ENCODE results near the gene SMS. TPM values are rescaled to one million over a fixed set of nuclear protein-coding genes. Genes with fewer than 3 reads are reported as not detected.

SMS gene
- total and polyA plus RNA-seq, 2 experiments from 2014 or later, result 185 to 274 TPM

DNA sequence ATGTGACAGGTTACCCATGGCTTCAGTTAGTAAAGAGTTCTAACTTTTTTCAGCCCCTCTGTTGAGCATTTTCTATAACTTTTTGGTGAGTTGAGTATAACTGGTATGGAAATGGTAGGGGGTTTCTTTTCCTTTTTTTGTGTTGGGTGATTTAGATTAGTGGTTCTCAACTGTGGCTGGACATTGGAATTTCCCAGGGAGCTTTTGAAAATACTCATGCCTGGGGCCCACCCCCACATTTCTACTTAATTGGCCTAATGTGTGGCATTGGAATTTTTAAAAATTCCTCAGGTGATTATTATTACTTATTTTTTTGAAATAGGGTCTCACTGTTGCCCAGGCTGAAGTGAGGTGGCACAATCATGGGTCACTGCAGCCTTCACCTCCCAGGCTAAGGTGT, 21.9 kb downstream of the SMS start:
- Mint-ChIP-seq H3K4me1 (peaks cover 43% of the 10 kb centered on the region), H3K27ac (no peak overlapping the region), H3K4me3 (no peak overlapping the region), H3K36me3 (ENCODE audit: low read depth) (peaks cover 6% of the 10 kb centered on the region), H3K9me3 (no peaks in the 10 kb centered on the region), H3K27me3 (ENCODE audit: insufficient read depth, low read depth, poor library complexity) (peaks cover 5% of the 10 kb centered on the region)
- H3K4me2 ChIP-seq, result no peak overlapping the region
- H3F3A ChIP-seq (replicated peaks; ENCODE audit: low read depth), result no peaks in the 10 kb centered on the region
- no peaks in the 10 kb centered on the region for H3K9me2 ChIP-seq (ENCODE audit: insufficient read depth)
- no peak overlapping the region for H2AFZ ChIP-seq
- H4K20me1 ChIP-seq (replicated peaks; ENCODE audit: insufficient read depth), result peaks cover 23% of the 10 kb centered on the region
- peaks cover 100% of the 10 kb centered on the region for H3K79me2 ChIP-seq (replicated peaks; ENCODE audit: insufficient read depth)
- no peak for ATAC-seq
- TF ChIP-seq ZNF114 (CRISPR knock-in tag; IDR thresholded peaks at IDR 0.05), result no peak
- no peak for TF ChIP-seq CREB1 (CRISPR knock-in tag; IDR thresholded peaks at IDR 0.05; ENCODE audit: low read depth)
- no peak for TF ChIP-seq EZH2 (IDR thresholded peaks at IDR 0.05; ENCODE audit: low read depth, unreplicated experiment)
- TF ChIP-seq EZH2phosphoT487 (IDR thresholded peaks at IDR 0.05; ENCODE audit: unreplicated experiment), result no peak
- no peak for TF ChIP-seq POLR2AphosphoS5 (IDR thresholded peaks at IDR 0.05; ENCODE audit: low read depth)
- no peak overlapping the region for H3K27ac ChIP-seq (ENCODE audit: low read depth)
- no peak overlapping the region for H3K4me3 ChIP-seq
- no peak for DNase-seq (ENCODE audit: low spot score)
- no peaks in the 10 kb centered on the region for H3K36me3 ChIP-seq (ENCODE audit: insufficient read depth)
- H3K27me3 ChIP-seq (ENCODE audit: insufficient read depth), result no peaks in the 10 kb centered on the region
- H3K4me1 ChIP-seq (ENCODE audit: insufficient read depth), result peaks cover 30% of the 10 kb centered on the region

- ATAC-seq, result no peak
- Histone ChIP-seq H3K79me2 (replicated peaks; ENCODE audit: insufficient read depth) (peaks cover 97% of the 10 kb centered on the region), H3K27me3 (ENCODE audit: insufficient read depth) (no peaks in the 10 kb centered on the region), H3K27ac (ENCODE audit: low read depth) (no peak overlapping the region), H3K4me3 (no peak overlapping the region), H3K4me1 (ENCODE audit: insufficient read depth) (peaks cover 23% of the 10 kb centered on the region), H2AFZ (no peak overlapping the region), H3F3A (replicated peaks; ENCODE audit: low read depth) (no peaks in the 10 kb centered on the region), H3K9me2 (ENCODE audit: insufficient read depth) (no peaks in the 10 kb centered on the region), H3K4me2 (no peak overlapping the region), H3K36me3 (ENCODE audit: insufficient read depth) (no peaks in the 10 kb centered on the region), H4K20me1 (replicated peaks; ENCODE audit: insufficient read depth) (peaks cover 15% of the 10 kb centered on the region)
- TF ChIP-seq, protein P1, sequence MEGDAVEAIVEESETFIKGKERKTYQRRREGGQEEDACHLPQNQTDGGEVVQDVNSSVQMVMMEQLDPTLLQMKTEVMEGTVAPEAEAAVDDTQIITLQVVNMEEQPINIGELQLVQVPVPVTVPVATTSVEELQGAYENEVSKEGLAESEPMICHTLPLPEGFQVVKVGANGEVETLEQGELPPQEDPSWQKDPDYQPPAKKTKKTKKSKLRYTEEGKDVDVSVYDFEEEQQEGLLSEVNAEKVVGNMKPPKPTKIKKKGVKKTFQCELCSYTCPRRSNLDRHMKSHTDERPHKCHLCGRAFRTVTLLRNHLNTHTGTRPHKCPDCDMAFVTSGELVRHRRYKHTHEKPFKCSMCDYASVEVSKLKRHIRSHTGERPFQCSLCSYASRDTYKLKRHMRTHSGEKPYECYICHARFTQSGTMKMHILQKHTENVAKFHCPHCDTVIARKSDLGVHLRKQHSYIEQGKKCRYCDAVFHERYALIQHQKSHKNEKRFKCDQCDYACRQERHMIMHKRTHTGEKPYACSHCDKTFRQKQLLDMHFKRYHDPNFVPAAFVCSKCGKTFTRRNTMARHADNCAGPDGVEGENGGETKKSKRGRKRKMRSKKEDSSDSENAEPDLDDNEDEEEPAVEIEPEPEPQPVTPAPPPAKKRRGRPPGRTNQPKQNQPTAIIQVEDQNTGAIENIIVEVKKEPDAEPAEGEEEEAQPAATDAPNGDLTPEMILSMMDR (conservative IDR thresholded peaks at IDR 0.05; ENCODE audit: low read depth in 2 of 2), result no peak
- TF ChIP-seq STAT1 (IDR thresholded peaks at IDR 0.05; ENCODE audit: unreplicated experiment) (no peak), POLR2AphosphoS5 (IDR thresholded peaks at IDR 0.05; ENCODE audit: low read depth) (no peak), EZH2phosphoT487 (IDR thresholded peaks at IDR 0.05; ENCODE audit: unreplicated experiment) (no peak)
- no peaks in the 10 kb centered on the region for H3K9me3 Mint-ChIP-seq
- peaks cover 5% of the 10 kb centered on the region for H3K27me3 Mint-ChIP-seq (ENCODE audit: insufficient read depth, low read depth, poor library complexity)
- peaks cover 35% of the 10 kb centered on the region for H3K4me1 Mint-ChIP-seq
- no peak overlapping the region for H3K4me3 Mint-ChIP-seq
- H3K27ac Mint-ChIP-seq, result no peak overlapping the region
- peaks cover 8% of the 10 kb centered on the region for H3K36me3 Mint-ChIP-seq (ENCODE audit: low read depth)
- DNase-seq (ENCODE audit: low spot score), result no peak
Measured at GRCh38 chrX:21963269-21963668, 22.8 kb downstream of the SMS start.

DNA sequence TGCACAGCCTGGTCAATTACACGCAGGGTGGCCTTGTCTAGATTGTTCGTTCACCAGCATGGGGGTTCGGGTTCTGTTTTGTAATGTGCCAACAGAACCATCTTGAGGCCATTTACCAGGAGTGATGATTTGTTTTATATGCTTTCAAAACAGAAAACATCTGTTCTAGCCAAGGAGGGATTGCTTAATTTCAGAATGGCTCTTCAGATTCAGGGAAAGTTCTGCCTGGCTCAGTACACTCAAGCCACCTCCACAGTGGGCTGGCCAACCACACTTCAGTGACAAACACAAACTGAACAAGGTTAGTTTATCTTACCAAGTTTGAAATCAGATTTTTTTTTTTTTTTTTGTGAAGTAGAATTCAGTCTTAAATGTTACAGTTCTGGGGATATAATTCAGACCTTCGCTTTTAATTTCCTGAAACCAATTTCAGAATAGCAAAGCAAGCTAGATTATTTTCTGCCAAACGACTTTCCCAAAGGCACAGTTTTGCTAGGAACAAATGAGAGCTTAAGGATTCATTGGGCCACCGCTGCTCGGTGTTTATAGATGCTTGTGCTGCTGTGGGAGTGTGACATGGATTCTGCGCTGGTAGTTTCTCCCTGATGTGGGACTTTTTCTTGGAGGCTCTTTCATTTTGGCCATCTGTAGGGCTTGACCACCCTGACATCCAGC, 23.4 kb downstream of the SMS start:
- Mint-ChIP-seq H3K9me3 (no peaks in the 10 kb centered on the region), H3K27me3 (ENCODE audit: insufficient read depth, low read depth, poor library complexity) (peaks cover 3% of the 10 kb centered on the region), H3K27ac (no peak overlapping the region), H3K36me3 (ENCODE audit: low read depth) (peaks cover 8% of the 10 kb centered on the region), H3K4me1 (peaks cover 29% of the 10 kb centered on the region), H3K4me3 (no peak overlapping the region)
- H3K4me1 ChIP-seq (ENCODE audit: insufficient read depth), result peaks cover 23% of the 10 kb centered on the region
- H3K9me2 ChIP-seq (ENCODE audit: insufficient read depth), result no peaks in the 10 kb centered on the region
- H3K4me3 ChIP-seq, result no peak overlapping the region
- H3K4me2 ChIP-seq, result no peak overlapping the region
- no peaks in the 10 kb centered on the region for H3K27me3 ChIP-seq (ENCODE audit: insufficient read depth)
- no peaks in the 10 kb centered on the region for H3F3A ChIP-seq (replicated peaks; ENCODE audit: low read depth)
- DNase-seq (ENCODE audit: low spot score) (no peak), ATAC-seq (no peak)
- peaks cover 94% of the 10 kb centered on the region for H3K79me2 ChIP-seq (replicated peaks; ENCODE audit: insufficient read depth)
- H2AFZ ChIP-seq, result no peak overlapping the region
- no peak overlapping the region for H3K27ac ChIP-seq (ENCODE audit: low read depth)
- peaks cover 9% of the 10 kb centered on the region for H4K20me1 ChIP-seq (replicated peaks; ENCODE audit: insufficient read depth)
- H3K36me3 ChIP-seq (ENCODE audit: insufficient read depth), result no peaks in the 10 kb centered on the region
- no peak for TF ChIP-seq STAT1 (IDR thresholded peaks at IDR 0.05; ENCODE audit: unreplicated experiment)
- TF ChIP-seq POLR2AphosphoS5 (IDR thresholded peaks at IDR 0.05; ENCODE audit: low read depth), result no peak
- no peak for TF ChIP-seq NANOG (IDR thresholded peaks at IDR 0.05; ENCODE audit: borderline replicate concordance)
- TF ChIP-seq ETS1 (IDR thresholded peaks at IDR 0.05), result no peak
- TF ChIP-seq, protein P1 (conservative IDR thresholded peaks at IDR 0.05; ENCODE audit: low read depth in 2 of 2), result no peak
- TF ChIP-seq, protein P2, sequence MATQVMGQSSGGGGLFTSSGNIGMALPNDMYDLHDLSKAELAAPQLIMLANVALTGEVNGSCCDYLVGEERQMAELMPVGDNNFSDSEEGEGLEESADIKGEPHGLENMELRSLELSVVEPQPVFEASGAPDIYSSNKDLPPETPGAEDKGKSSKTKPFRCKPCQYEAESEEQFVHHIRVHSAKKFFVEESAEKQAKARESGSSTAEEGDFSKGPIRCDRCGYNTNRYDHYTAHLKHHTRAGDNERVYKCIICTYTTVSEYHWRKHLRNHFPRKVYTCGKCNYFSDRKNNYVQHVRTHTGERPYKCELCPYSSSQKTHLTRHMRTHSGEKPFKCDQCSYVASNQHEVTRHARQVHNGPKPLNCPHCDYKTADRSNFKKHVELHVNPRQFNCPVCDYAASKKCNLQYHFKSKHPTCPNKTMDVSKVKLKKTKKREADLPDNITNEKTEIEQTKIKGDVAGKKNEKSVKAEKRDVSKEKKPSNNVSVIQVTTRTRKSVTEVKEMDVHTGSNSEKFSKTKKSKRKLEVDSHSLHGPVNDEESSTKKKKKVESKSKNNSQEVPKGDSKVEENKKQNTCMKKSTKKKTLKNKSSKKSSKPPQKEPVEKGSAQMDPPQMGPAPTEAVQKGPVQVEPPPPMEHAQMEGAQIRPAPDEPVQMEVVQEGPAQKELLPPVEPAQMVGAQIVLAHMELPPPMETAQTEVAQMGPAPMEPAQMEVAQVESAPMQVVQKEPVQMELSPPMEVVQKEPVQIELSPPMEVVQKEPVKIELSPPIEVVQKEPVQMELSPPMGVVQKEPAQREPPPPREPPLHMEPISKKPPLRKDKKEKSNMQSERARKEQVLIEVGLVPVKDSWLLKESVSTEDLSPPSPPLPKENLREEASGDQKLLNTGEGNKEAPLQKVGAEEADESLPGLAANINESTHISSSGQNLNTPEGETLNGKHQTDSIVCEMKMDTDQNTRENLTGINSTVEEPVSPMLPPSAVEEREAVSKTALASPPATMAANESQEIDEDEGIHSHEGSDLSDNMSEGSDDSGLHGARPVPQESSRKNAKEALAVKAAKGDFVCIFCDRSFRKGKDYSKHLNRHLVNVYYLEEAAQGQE (IDR thresholded peaks at IDR 0.05; ENCODE audit: unreplicated experiment), result no peak
